C4-2B (cell line): Measurements from ENCODE around the gene CXCR6.

Experiments used
- H3K27ac ChIP-seq: fragments of 450-650 bp; 2 replicates; pipeline ENCODE4 v1.5.1; 2017
- CTCF ChIP-seq: fragments of 450-650 bp; conservative IDR thresholded peaks from 2 replicates; pipeline ENCODE4 v1.5.1; 2017; ENCODE audit warnings: mild to moderate bottlenecking
- ZFX ChIP-seq: fragments of 450-650 bp; IDR thresholded peaks from 2 replicates; pipeline ENCODE4 v1.6.1; 2017

The CXCR6 gene

GRCh38 chr3:45997942-45998341 is 54.7 kb downstream of the CXCR6 start:
- no peak for TF ChIP-seq CTCF
- TF ChIP-seq ZFX, result no peak
- no peak overlapping the region for H3K27ac ChIP-seq
